Body of pancreas (tissue), 4 donors: ENCODE measurements around the gene POU2F2.

Experiments used
- CTCF ChIP-seq, 7 experiments: fragments of 450-650 bp in 4 of 7; fragments of 200-600 bp in 3 of 7; sonication (generic) in 3 of 7; IDR thresholded peaks; one replicate each; pipeline ENCODE4 v1.5.1; 2016 to 2019; ENCODE audit warnings: antibody characterized with exemption in 7 of 7
- POLR2A ChIP-seq, 3 donors: fragments of 450-650 bp; IDR thresholded peaks; one replicate each; pipeline ENCODE4 v1.6.1; 2016; ENCODE audit warnings: antibody characterized with exemption in 3 of 3, mild to moderate bottlenecking in 2 of 3

- TF ChIP-seq CTCF (IDR thresholded peaks at IDR 0.05) (no peak), POLR2A (IDR thresholded peaks at IDR 0.05) (no peak)
These were observed at the start of gene POU2F2 for GRCh38 chr19:42132030-42132628.
